ENCODE data around the gene RPTOR. TPM values are rescaled to one million over a fixed set of nuclear protein-coding genes. Genes with fewer than 3 reads are reported as not detected.
A peak's percentile ranks its signal among the peaks of the same experiment; 100 is the strongest.

Gene RPTOR
- total RNA-seq, 1 experiment from 2014 or later: 66.7 TPM

DNA sequence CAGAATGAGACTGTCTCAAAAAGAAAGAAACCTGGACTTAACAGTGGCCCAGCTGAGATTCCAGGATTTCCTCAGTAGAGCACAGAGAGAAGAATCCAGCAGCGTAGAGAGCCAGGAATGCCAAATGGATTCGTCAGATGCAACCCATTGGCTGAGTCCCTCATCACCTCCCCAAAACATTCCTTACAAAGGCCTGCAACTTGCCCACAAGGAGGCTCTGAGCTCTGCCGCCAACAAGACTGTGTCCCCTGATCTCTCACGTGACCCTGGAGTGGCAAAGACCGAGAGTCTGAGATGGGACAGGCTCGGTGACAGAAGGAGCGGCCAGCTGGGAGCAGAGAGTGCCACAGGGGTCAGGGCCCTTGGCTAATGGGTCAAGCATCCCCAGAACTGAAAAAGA is 440.1 kb downstream of the RPTOR start:
- H3K4me1 ChIP-seq: peaks cover 17% of the 10 kb centered on the region
- POLR2A ChIA-PET: no interaction called here
- no peak overlapping the region for H3K4me3 ChIP-seq (ENCODE audit: low read depth, low read length)
- intact Hi-C loops (cut with micrococcal nuclease; ENCODE audit: unreplicated experiment): no loop called here
- Mint-ChIP-seq H3K4me3 (ENCODE audit: unreplicated experiment) (no peak overlapping the region), H3K27ac (ENCODE audit: unreplicated experiment) (peak overlapping the region; percentile 42), H3K27me3 (ENCODE audit: insufficient read depth, unreplicated experiment) (peaks cover 7% of the 10 kb centered on the region), H3K36me3 (ENCODE audit: insufficient read depth, unreplicated experiment) (no peaks in the 10 kb centered on the region), H3K4me1 (ENCODE audit: low read depth, unreplicated experiment) (peaks cover 11% of the 10 kb centered on the region), H3K9me3 (ENCODE audit: unreplicated experiment) (no peaks in the 10 kb centered on the region)
- no peaks in the 10 kb centered on the region for H3K9me3 ChIP-seq
- H3K27me3 ChIP-seq (replicated peaks; ENCODE audit: control insufficient read depth, insufficient read depth, low read length): no peaks in the 10 kb centered on the region
- peak in 1 of 2 experiments; percentile 46 for DNase-seq
- no peaks in the 10 kb centered on the region for H3K36me3 ChIP-seq (ENCODE audit: control insufficient read depth, insufficient read depth, low read length)
- BruUV-seq (replicated peaks): no TSS peak
- CTCF ChIA-PET: interaction anchor here (0.6 to 1.2 kb wide), 2 partner anchors 558 to 560 kb away, joined by 3 read pairs; no protein-coding TSS in a partner anchor
- TF ChIP-seq, protein P1, sequence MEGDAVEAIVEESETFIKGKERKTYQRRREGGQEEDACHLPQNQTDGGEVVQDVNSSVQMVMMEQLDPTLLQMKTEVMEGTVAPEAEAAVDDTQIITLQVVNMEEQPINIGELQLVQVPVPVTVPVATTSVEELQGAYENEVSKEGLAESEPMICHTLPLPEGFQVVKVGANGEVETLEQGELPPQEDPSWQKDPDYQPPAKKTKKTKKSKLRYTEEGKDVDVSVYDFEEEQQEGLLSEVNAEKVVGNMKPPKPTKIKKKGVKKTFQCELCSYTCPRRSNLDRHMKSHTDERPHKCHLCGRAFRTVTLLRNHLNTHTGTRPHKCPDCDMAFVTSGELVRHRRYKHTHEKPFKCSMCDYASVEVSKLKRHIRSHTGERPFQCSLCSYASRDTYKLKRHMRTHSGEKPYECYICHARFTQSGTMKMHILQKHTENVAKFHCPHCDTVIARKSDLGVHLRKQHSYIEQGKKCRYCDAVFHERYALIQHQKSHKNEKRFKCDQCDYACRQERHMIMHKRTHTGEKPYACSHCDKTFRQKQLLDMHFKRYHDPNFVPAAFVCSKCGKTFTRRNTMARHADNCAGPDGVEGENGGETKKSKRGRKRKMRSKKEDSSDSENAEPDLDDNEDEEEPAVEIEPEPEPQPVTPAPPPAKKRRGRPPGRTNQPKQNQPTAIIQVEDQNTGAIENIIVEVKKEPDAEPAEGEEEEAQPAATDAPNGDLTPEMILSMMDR (IDR thresholded peaks at IDR 0.05; ENCODE audit: insufficient read depth in 1 of 2, low read depth in 1 of 2, low read length in 1 of 2, severe bottlenecking in 1 of 2, unreplicated experiment in 1 of 2): no peak

DNA sequence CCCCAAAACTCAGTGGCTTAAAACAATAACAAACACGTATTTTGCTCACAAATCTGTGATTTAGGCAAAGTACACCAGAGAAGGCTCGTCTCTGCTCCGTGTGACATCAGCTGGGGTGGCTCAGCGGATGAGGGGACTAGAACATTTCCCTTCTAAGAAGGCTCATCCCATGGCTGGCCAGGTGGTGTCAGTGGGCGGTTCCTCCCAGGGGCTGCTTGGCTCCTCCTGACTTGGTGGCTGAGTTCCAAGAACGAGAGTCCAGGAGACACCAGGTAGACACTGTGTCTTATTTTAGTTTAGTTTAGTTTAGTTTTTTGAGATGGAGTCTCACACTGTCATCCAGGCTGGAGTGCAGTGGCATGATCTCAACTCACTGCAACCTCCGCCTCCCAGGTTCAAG is 441.4 kb downstream of the RPTOR start:
- TF ChIP-seq, protein P1 (IDR thresholded peaks at IDR 0.05; ENCODE audit: insufficient read depth in 1 of 2, low read depth in 1 of 2, low read length in 1 of 2, severe bottlenecking in 1 of 2, unreplicated experiment in 1 of 2): no peak
- BruUV-seq (replicated peaks): no TSS peak
- H3K4me3 ChIP-seq (ENCODE audit: low read depth, low read length): no peak overlapping the region

DNA sequence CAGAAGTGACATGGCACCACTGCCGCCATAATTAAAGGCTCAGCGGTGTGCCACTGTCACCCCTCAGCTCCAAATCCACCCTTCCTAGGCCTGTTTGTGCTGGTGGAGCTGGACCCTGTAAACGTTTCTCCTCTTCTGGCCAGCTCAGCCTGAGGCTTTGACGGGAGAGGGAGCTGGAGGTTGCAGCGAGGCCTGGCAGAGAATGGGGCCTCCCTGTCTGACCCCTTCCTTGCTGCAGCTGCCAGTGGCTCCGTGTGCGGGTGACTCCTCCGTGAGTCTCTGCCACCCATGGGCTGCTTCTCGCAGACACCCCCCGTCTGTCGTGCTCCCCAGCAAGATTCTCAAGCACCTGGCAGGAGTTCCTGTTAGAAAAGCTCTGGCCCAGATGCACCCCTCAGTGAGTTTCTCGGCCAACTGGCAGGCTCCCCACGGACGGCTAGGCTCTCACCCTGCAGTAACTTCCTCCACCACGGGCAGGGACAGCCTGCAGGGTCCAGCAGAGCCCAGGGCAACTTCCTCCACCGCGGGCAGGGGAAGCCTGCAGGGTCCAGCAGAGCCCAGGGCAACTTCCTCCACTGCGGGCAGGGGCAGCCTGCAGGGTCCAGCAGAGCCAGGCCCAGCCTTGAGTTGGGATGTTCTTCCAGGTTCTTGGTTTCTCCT is 442.3 kb downstream of the RPTOR start:
- H3K4me1 Mint-ChIP-seq (ENCODE audit: low read depth, unreplicated experiment): no peaks in the 10 kb centered on the region
- Histone ChIP-seq H3K36me3 (ENCODE audit: control insufficient read depth, insufficient read depth, low read length) (no peaks in the 10 kb centered on the region), H3K27me3 (replicated peaks; ENCODE audit: control insufficient read depth, insufficient read depth, low read length) (no peaks in the 10 kb centered on the region), H3K9me3 (no peaks in the 10 kb centered on the region), H3K4me3 (ENCODE audit: low read depth, low read length) (no peak overlapping the region), H3K4me1 (peaks cover 13% of the 10 kb centered on the region)
- no peak for DNase-seq
- peaks cover 13% of the 10 kb centered on the region for H3K36me3 Mint-ChIP-seq (ENCODE audit: insufficient read depth, unreplicated experiment)
- H3K27ac Mint-ChIP-seq (ENCODE audit: unreplicated experiment): no peak overlapping the region
- H3K4me3 Mint-ChIP-seq (ENCODE audit: unreplicated experiment): no peak overlapping the region
- intact Hi-C loops (cut with micrococcal nuclease; ENCODE audit: unreplicated experiment): no loop called here
- CTCF ChIA-PET: interaction anchor here (0.7 kb wide), 1 partner anchor 45 kb away, joined by 3 read pairs; no protein-coding TSS in a partner anchor
- H3K27me3 Mint-ChIP-seq (ENCODE audit: insufficient read depth, unreplicated experiment): no peaks in the 10 kb centered on the region
- BruUV-seq (replicated peaks): no TSS peak
- no peaks in the 10 kb centered on the region for H3K9me3 Mint-ChIP-seq (ENCODE audit: unreplicated experiment)
- TF ChIP-seq, protein P1 (IDR thresholded peaks at IDR 0.05; ENCODE audit: insufficient read depth in 1 of 2, low read depth in 1 of 2, low read length in 1 of 2, severe bottlenecking in 1 of 2, unreplicated experiment in 1 of 2): no peak
- POLR2A ChIA-PET: no interaction called here

More for the DNA sequence above, 441.4 kb downstream of the RPTOR start:
- Mint-ChIP-seq H3K27me3 (ENCODE audit: insufficient read depth, unreplicated experiment) (no peaks in the 10 kb centered on the region), H3K4me1 (ENCODE audit: low read depth, unreplicated experiment) (peaks cover under 1% of the 10 kb centered on the region), H3K9me3 (ENCODE audit: unreplicated experiment) (no peaks in the 10 kb centered on the region), H3K36me3 (ENCODE audit: insufficient read depth, unreplicated experiment) (peaks cover 11% of the 10 kb centered on the region), H3K27ac (ENCODE audit: unreplicated experiment) (no peak overlapping the region), H3K4me3 (ENCODE audit: unreplicated experiment) (no peak overlapping the region)
- ChIA-PET CTCF (no interaction called here), POLR2A (no interaction called here)
- no peak for DNase-seq
- no peaks in the 10 kb centered on the region for H3K36me3 ChIP-seq (ENCODE audit: control insufficient read depth, insufficient read depth, low read length)
- peaks cover 19% of the 10 kb centered on the region for H3K4me1 ChIP-seq
- H3K27me3 ChIP-seq (replicated peaks; ENCODE audit: control insufficient read depth, insufficient read depth, low read length): no peaks in the 10 kb centered on the region
- H3K9me3 ChIP-seq: no peaks in the 10 kb centered on the region
- intact Hi-C loops (cut with micrococcal nuclease; ENCODE audit: unreplicated experiment): no loop called here
